ENCODE measurements around the gene FNBP1. TPM values are rescaled to one million over a fixed set of nuclear protein-coding genes. Genes with fewer than 3 reads are reported as not detected.

Gene FNBP1
- total and polyA plus RNA-seq, 2 donors (not counting 1 experiment from before 2014, with no cell fraction given): 20.8 to 44.3 TPM

DNA sequence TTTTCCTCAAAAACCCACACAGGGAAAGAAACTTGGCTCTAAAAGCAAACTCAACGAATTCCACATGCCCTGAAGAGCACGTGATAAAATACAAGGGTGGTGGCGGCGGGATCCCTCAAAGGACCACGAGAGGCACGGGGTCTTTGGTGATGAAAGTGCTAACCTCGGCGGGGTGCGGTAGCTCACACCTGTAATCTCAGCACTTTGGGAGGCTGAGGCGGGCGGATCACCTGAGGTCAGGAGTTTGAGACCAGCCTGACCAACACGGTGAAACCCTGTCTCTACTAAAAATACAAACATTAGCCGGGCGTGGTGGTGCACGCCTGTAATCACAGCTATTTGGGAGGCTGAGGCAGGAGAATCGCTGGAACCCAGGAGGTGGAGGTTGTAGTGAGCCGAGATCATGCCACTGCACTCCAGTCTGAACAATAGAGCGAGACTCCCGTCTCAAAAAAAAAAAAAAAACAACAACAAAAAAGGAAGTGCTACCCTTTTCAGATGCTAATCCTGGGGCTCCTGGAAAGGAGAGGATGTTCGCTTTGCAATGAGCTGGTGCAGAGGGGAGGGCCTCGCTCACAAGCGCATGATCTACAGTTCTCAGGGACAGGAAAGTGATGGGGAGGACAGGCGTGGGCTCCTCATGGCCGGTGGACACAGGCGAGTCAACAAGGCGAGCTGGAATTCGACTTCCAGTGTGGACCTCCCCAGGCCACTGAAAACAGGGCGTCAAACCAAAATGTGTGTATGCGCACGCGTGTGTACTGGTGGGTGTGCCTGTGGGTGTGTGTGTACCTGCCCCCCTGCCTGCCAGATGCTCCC is 153.7 kb downstream of the FNBP1 start:
- no peaks in the 10 kb centered on the region for H3K79me2 ChIP-seq (ENCODE audit: control insufficient read depth, insufficient read depth, low read length)
- TF ChIP-seq EZH2 (IDR thresholded peaks at IDR 0.05; ENCODE audit: low read length, missing control alignments) (no peak), CTCF (conservative IDR thresholded peaks at IDR 0.05 in 1 of 2, IDR thresholded peaks at IDR 0.05 in 1 of 2; ENCODE audit: low read depth in 1 of 2, low read length in 2 of 2) (no peak)
- H3K9me3 ChIP-seq (ENCODE audit: control insufficient read depth, insufficient read depth, low read depth, low read length): no peaks in the 10 kb centered on the region
- no peak overlapping the region for H3K4me3 ChIP-seq (replicated peaks in 1 of 4; ENCODE audit: control extremely low read depth in 1 of 4, insufficient read depth in 1 of 4, low read depth in 3 of 4, low read length in 4 of 4)
- no peak for DNase-seq (ENCODE audit: low read depth in 2 of 2)
- H3K4me1 ChIP-seq (ENCODE audit: control insufficient read depth, extremely low read depth, insufficient read depth, low read length): peaks cover 13% of the 10 kb centered on the region
- H4K20me1 ChIP-seq (ENCODE audit: control insufficient read depth, extremely low read depth, insufficient read depth, low read length): no peaks in the 10 kb centered on the region
- H3K9ac ChIP-seq (ENCODE audit: insufficient read depth, low read length): no peak overlapping the region
- H3K27ac ChIP-seq (ENCODE audit: insufficient read depth, low read length): no peak overlapping the region
- H2AFZ ChIP-seq (ENCODE audit: low read length): no peak overlapping the region
- H3K4me2 ChIP-seq (ENCODE audit: extremely low read depth, insufficient read depth, low read length): no peak overlapping the region
- peaks cover 8% of the 10 kb centered on the region for H3K36me3 ChIP-seq (ENCODE audit: control insufficient read depth, insufficient read depth, low read length)
- no peaks in the 10 kb centered on the region for H3K27me3 ChIP-seq (ENCODE audit: control insufficient read depth, insufficient read depth, low read length)

- Histone ChIP-seq H2AFZ (ENCODE audit: low read length) (no peak overlapping the region), H3K79me2 (ENCODE audit: control insufficient read depth, insufficient read depth, low read length) (no peaks in the 10 kb centered on the region), H3K27ac (ENCODE audit: insufficient read depth, low read length) (no peak overlapping the region), H4K20me1 (ENCODE audit: control insufficient read depth, extremely low read depth, insufficient read depth, low read length) (no peaks in the 10 kb centered on the region), H3K4me2 (ENCODE audit: extremely low read depth, insufficient read depth, low read length) (no peak overlapping the region), H3K9me3 (ENCODE audit: control insufficient read depth, insufficient read depth, low read depth, low read length) (no peaks in the 10 kb centered on the region), H3K4me3 (replicated peaks in 1 of 4; ENCODE audit: control extremely low read depth in 1 of 4, insufficient read depth in 1 of 4, low read depth in 3 of 4, low read length in 4 of 4) (no peak overlapping the region), H3K36me3 (ENCODE audit: control insufficient read depth, insufficient read depth, low read length) (peaks cover 8% of the 10 kb centered on the region), H3K4me1 (ENCODE audit: control insufficient read depth, extremely low read depth, insufficient read depth, low read length) (peaks cover 15% of the 10 kb centered on the region), H3K27me3 (ENCODE audit: control insufficient read depth, insufficient read depth, low read length) (no peaks in the 10 kb centered on the region), H3K9ac (ENCODE audit: insufficient read depth, low read length) (no peak overlapping the region)
- DNase-seq (ENCODE audit: low read depth in 2 of 2): no peak
- TF ChIP-seq EZH2 (IDR thresholded peaks at IDR 0.05; ENCODE audit: low read length, missing control alignments) (no peak), CTCF (conservative IDR thresholded peaks at IDR 0.05 in 1 of 2, IDR thresholded peaks at IDR 0.05 in 1 of 2; ENCODE audit: low read depth in 1 of 2, low read length in 2 of 2) (no peak)
Measured at GRCh38 chr9:129888293-129889121, 154.5 kb downstream of the FNBP1 start.

All from fibroblast of lung (primary cell).